HEK293 (cell line): ENCODE measurements around the gene RPL36AL.

Experiments used
- BCL11A ChIP-seq: fragments of 450-650 bp; formaldehyde crosslinking; IDR thresholded peaks from 2 replicates; pipeline ENCODE4 v1.5.1; 2016; ENCODE audit warnings: low read depth, missing biosample characterization, missing genetic modification characterization
- ZNF114 ChIP-seq: fragments of 450-650 bp; formaldehyde crosslinking; IDR thresholded peaks from 2 replicates; pipeline ENCODE4 v1.5.0; 2017; ENCODE audit warnings: missing biosample characterization, missing genetic modification characterization
- ZNF16 ChIP-seq: fragments of 450-650 bp; formaldehyde crosslinking; IDR thresholded peaks from 2 replicates; pipeline ENCODE4 v1.5.1; 2016; ENCODE audit warnings: low read depth, missing biosample characterization, missing genetic modification characterization
- TF ChIP-seq, protein P1 (sequence below): fragments of 450-650 bp; formaldehyde crosslinking; IDR thresholded peaks from 2 replicates; pipeline ENCODE4 v1.5.1; 2016; ENCODE audit warnings: missing biosample characterization, missing genetic modification characterization

DNA sequence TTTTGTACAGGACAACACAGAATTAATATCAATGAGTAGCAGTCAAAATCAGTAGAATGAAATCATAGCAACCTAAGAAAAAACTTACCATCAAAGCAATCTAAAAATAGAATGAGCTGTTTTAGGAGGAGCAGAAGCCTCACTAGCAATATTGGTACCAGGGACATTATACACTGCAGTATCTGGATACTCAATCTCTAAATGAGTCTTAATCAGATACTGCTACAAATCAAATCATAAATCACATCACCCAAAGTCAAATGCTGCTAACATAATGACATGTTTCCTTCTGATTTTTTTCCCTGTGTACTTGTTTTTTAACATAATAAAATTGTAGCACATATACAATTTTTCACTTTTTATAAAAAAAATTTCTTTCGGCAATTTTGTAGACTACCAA is 42.3 kb downstream of the RPL36AL start:
- no peak for TF ChIP-seq BCL11A (tag by site-specific recombination)
- no peak for TF ChIP-seq ZNF114 (tag by site-specific recombination)
- no peak for TF ChIP-seq ZNF16
- TF ChIP-seq, protein P1, sequence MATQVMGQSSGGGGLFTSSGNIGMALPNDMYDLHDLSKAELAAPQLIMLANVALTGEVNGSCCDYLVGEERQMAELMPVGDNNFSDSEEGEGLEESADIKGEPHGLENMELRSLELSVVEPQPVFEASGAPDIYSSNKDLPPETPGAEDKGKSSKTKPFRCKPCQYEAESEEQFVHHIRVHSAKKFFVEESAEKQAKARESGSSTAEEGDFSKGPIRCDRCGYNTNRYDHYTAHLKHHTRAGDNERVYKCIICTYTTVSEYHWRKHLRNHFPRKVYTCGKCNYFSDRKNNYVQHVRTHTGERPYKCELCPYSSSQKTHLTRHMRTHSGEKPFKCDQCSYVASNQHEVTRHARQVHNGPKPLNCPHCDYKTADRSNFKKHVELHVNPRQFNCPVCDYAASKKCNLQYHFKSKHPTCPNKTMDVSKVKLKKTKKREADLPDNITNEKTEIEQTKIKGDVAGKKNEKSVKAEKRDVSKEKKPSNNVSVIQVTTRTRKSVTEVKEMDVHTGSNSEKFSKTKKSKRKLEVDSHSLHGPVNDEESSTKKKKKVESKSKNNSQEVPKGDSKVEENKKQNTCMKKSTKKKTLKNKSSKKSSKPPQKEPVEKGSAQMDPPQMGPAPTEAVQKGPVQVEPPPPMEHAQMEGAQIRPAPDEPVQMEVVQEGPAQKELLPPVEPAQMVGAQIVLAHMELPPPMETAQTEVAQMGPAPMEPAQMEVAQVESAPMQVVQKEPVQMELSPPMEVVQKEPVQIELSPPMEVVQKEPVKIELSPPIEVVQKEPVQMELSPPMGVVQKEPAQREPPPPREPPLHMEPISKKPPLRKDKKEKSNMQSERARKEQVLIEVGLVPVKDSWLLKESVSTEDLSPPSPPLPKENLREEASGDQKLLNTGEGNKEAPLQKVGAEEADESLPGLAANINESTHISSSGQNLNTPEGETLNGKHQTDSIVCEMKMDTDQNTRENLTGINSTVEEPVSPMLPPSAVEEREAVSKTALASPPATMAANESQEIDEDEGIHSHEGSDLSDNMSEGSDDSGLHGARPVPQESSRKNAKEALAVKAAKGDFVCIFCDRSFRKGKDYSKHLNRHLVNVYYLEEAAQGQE (tag by site-specific recombination): no peak
